ENCODE results near the gene NSDHL.
"Not testable (repeated sequence)": the region's sequence is repeated elsewhere in the genome, so short reads cannot be mapped to it uniquely, and the experiment has no call there.

The NSDHL gene

GRCh38 chrX:152830312-152831305, at the start of gene NSDHL, which contains the start of gene CETN2:
NSDHL (plus strand) TSS chrX:152831063; CDS start chrX:152846325, 15,262 bp downstream.
CETN2 (minus strand) TSS chrX:152830757; CDS start chrX:152830710, 47 bp downstream.
- peak within 1 kb of the TSS; percentile 73 for H3K4me3 ChIP-seq (ENCODE audit: control insufficient read depth, low read depth, low read length)
- TF ChIP-seq, protein P1, sequence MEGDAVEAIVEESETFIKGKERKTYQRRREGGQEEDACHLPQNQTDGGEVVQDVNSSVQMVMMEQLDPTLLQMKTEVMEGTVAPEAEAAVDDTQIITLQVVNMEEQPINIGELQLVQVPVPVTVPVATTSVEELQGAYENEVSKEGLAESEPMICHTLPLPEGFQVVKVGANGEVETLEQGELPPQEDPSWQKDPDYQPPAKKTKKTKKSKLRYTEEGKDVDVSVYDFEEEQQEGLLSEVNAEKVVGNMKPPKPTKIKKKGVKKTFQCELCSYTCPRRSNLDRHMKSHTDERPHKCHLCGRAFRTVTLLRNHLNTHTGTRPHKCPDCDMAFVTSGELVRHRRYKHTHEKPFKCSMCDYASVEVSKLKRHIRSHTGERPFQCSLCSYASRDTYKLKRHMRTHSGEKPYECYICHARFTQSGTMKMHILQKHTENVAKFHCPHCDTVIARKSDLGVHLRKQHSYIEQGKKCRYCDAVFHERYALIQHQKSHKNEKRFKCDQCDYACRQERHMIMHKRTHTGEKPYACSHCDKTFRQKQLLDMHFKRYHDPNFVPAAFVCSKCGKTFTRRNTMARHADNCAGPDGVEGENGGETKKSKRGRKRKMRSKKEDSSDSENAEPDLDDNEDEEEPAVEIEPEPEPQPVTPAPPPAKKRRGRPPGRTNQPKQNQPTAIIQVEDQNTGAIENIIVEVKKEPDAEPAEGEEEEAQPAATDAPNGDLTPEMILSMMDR (conservative IDR thresholded peaks at IDR 0.05; ENCODE audit: control insufficient read depth, insufficient read depth, low read depth, low read length), result no peak
- DNase-seq (ENCODE audit: low read depth), result peak; percentile 93

GRCh38 chrX:152787062-152787461, 43.8 kb upstream of the NSDHL start:
- not testable (repeated sequence) for DNase-seq (ENCODE audit: low read depth)

DNA sequence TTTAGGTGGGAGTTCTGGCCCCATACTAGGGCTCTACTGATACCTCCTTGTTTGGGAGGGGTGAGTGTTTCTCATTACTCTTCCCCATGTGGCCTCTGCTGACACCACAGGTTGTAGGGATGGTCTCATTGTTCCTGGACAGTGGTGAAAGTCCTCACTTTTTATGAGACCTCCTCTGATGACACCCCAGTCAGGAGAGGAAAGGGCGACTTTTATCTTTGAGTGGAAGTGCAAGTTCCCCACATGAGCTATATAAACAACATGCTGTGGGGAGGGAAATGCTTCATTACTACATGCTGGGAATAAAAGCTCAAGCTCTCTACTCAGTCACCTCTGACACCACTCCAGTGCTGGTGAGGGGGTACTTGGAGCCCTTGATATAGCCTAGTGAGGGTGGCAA, 31.9 kb upstream of the NSDHL start:
- TF ChIP-seq, protein P1 (conservative IDR thresholded peaks at IDR 0.05; ENCODE audit: control insufficient read depth, insufficient read depth, low read depth, low read length), result no peak

More at GRCh38 chrX:152787062-152787461, 43.8 kb upstream of the NSDHL start:
- H3K4me3 ChIP-seq (ENCODE audit: control insufficient read depth, low read depth, low read length), result not testable (repeated sequence)

GRCh38 chrX:152806035-152806434, 24.8 kb upstream of the NSDHL start:
- TF ChIP-seq, protein P1 (conservative IDR thresholded peaks at IDR 0.05; ENCODE audit: control insufficient read depth, insufficient read depth, low read depth, low read length), result no peak
- no peak overlapping the region for H3K4me3 ChIP-seq (ENCODE audit: control insufficient read depth, low read depth, low read length)
- DNase-seq (ENCODE audit: low read depth), result no peak

More for the DNA sequence above, 31.9 kb upstream of the NSDHL start:
- no peak overlapping the region for H3K4me3 ChIP-seq (ENCODE audit: control insufficient read depth, low read depth, low read length)
- DNase-seq (ENCODE audit: low read depth), result no peak

DNA sequence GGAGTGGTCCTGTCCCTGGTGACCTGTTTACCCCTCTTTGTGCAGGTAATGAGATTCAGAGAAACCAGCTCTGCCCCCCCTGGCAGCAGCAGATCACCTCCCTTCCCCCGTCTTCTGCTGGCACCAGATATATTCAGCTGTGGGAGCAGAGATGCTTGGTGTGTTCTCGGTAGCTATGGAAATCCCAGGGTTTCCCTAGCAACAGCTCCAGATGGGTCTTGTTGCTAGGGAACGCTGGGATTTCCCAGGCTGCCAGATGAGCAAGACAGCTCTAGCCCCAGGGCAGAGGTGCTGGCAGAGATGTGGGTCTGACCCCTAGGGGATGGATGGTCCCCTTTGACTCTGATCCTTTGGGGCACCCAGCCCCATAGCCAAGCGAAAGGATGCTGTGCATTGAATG, 20.5 kb upstream of the NSDHL start:
- TF ChIP-seq, protein P1 (conservative IDR thresholded peaks at IDR 0.05; ENCODE audit: control insufficient read depth, insufficient read depth, low read depth, low read length), result no peak
- no peak overlapping the region for H3K4me3 ChIP-seq (ENCODE audit: control insufficient read depth, low read depth, low read length)
- no peak for DNase-seq (ENCODE audit: low read depth)

DNA sequence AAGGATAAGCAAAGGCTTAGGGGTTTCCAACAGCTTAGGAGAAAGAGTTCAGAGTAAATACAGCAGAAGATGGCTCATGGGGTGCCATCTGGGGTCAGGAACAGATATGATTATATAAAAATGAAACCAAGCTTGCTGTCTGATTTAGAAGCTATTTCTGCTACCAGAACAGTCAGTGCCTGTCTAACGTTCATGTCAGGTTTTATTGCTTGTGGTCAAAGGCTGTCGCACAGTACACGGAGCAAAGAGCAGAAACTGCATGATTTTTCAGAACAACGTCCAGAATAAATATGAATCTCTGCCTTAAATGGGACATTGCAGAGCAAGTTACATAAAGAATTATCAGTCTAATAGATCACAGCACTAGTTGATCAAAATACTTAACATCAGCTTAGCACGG, 17.7 kb upstream of the NSDHL start:
- TF ChIP-seq, protein P1 (conservative IDR thresholded peaks at IDR 0.05; ENCODE audit: control insufficient read depth, insufficient read depth, low read depth, low read length), result no peak
- no peak overlapping the region for H3K4me3 ChIP-seq (ENCODE audit: control insufficient read depth, low read depth, low read length)
- DNase-seq (ENCODE audit: low read depth), result no peak

DNA sequence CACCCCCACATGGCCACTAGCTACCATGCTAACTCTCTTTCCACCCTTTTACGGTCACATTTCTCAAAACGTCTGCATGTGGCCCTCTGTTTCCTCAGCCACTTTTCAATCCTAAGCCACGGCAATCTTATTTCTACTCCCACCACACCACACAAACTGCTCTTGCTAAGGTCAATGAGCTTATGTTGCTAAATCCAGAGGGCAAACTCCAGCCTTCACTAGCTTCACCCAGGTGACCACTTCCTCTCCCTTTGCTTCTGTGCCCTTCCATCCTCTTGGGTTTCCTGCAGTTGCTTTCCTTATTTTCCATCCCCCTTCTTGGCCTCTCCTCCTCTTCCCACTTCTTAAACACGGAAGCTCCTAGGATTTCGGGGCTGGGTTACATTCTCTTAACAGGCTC, 16.8 kb upstream of the NSDHL start:
- DNase-seq (ENCODE audit: low read depth), result no peak
- H3K4me3 ChIP-seq (ENCODE audit: control insufficient read depth, low read depth, low read length), result no peak overlapping the region
- TF ChIP-seq, protein P1 (conservative IDR thresholded peaks at IDR 0.05; ENCODE audit: control insufficient read depth, insufficient read depth, low read depth, low read length), result no peak

All from fibroblast of mammary gland (primary cell).